T-helper 2 cell (primary cell): Measurements from ENCODE around the gene FBXO48.

ENCODE experiments used
- DNase-seq, 5 experiments: peaks; one replicate each; pipeline versions ENCODE4 v3.0.0 to v3.0.0-alpha.2; 2012 to 2022

The FBXO48 gene

GRCh38 chr2:68435615-68436014 is 31.5 kb downstream of the FBXO48 start:
- no peak for DNase-seq

GRCh38 chr2:68434981-68435380 is 32.1 kb downstream of the FBXO48 start:
- no peak for DNase-seq

DNA sequence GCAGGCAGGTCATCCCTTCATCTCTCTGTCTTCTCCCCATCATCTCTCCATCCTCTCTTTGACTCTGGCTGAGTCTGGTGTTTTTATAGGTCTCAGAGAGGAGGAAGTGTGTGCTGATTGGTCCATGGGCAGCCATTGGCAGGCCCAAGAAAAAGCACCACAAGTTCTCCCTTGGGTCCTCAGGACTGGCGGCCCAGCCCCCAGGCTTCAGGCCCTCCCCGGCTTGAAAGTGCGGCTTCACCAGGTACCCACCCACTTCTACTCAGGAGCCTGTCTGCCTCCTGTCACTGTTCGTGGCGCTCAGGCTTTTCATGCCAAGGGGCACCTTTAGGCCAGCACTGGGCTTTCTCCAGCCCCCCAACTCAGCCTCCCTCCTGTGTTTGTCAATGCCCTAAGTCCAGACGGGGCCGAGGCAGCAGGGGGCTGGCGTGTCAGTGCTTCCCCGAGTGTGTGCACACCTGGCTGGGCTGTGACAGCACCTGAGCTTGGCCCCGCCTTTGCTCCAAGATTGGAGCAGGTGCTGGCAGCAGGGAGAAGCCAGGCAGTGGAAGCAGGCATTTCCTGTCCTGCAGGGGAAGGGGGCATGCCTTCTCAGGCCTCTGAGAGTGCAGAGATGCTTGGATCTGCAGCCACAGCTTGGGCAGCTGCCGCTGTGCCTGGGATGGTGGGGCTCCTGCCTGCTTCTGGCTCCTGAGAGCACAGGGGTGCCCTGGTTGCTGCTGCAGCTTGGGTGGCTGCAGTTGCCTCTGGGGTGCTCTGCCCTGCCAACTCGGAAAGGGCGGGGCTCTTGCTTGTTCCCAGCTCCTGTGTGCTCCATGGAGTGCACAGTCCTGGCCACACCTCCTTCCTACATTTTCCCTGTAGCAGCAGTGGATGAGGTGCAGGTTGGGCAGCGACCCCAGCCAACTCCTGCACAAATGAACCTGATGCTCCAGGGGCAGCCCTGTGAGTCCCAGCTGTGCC is 34.1 kb downstream of the FBXO48 start:
- no peak for DNase-seq

GRCh38 chr2:68431316-68431972 is 35.6 kb downstream of the FBXO48 start:
- DNase-seq = no peak

DNA sequence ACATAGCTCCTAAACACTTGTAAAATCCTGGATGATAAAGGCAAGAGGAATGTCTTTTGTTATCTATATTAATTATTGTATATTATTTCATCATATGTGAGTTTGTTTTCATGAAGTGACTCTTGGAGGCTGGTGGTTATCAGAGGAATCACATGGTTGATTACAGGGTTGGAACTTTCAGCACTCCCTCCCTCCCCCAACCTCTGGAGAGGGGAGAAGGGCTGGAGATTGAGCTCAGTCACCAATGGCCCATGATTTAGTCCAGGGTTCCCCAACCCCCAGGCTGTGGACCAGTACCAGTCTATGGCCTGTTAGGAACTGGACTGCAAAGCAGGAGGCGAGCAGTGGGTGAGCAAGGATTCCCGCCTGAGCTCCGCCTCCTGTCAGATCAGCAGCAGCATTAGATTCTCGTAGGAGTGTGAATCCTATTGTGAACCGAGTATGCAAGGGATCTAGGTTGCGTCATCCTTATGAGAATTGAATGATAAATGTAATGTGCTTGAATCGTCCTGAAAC is 37.7 kb downstream of the FBXO48 start:
- DNase-seq = no peak

GRCh38 chr2:68428746-68429145 is 38.3 kb downstream of the FBXO48 start:
- no peak for DNase-seq

- no peak for DNase-seq
Measured at GRCh38 chr2:68428126-68428525, 39.0 kb downstream of the FBXO48 start.

DNA sequence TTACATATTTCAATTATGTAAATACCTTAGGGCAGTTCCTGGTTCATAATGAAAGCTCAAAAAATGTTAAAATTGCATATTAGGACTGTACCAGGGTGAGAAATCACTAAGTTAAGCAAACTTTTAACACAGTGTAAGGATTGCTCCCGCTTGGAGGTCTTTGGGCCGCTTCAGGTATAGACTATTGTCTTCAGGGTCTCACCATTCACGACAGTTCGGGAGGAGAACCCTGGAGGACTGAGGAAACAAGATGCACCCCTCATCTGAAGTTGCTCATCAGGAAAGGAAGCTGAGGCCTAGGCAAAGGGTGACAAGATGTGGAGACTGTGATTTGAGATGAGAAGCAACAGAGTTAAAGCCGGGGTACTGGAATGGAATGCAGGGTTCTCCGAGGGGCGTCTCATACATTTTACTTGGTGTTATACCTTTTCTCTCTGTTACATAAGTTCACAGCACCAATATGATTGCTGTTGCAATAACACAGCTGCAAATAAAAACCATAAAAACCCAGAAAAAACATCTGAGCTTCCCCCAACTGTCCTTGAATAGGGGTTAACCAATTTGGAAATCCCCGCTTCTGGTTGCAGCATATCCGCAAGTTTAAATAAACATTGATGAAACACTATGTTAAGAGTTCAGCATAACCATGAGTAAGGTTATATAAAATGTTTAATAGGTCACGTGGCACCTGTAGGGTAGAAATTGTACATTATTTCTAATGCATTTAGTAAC is 40.1 kb downstream of the FBXO48 start:
- DNase-seq = peak in 2 of 5 experiments; percentile 58 to 82

DNA sequence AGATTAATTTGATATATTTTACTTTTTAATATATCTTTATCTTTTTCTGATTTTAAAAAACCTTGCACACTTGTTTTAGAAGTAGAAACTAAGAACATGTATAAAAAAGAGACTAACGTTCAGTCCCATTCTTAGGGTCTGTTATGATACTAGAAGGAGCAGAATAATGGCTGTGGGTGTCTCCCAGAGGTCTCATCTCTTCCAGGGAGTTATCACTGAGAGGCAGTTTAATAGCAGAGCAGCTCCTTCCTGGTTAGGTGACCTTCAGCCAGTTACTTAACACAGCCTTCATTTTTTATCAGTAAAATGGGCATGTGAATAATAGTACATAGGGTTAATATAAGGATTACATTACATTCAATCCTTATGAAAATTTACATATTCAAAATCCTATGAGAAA is 40.6 kb downstream of the FBXO48 start:
- DNase-seq = no peak

GRCh38 chr2:68425503-68425902 is 41.6 kb downstream of the FBXO48 start:
- no peak for DNase-seq

DNA sequence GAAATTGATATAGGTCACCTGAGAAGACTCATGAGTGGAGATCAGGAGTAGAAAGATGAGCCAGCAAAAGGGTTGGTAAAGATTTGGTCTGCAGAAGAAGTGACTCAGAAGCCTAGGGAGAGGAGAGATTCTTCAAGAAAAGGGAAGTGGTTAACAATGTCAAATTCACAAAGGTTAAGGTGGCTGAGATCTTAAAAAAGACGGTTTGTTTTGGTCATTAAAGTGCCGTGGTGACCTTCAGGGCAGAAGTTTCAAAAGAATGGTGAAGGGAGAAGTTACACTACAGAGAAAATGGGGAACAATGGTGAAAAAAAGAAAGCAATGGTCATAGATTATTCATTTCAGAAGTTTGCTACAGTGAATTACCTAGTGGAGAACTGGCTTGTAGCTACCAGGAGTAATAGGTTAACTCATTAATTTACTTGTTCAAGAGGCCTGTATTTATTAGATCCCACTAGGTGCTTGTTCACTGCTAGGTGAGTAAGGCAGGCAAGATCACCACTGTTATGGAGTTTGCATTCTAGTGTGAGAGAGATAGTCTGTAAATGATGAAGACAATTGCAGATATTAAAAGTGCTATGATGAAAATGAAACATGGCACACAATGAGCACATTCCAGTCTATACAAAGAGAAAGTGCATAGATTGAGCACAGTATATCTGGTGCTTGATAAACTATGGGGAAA is 43.0 kb downstream of the FBXO48 start:
- DNase-seq = peak in 2 of 5 experiments; percentile 31 to 78

DNA sequence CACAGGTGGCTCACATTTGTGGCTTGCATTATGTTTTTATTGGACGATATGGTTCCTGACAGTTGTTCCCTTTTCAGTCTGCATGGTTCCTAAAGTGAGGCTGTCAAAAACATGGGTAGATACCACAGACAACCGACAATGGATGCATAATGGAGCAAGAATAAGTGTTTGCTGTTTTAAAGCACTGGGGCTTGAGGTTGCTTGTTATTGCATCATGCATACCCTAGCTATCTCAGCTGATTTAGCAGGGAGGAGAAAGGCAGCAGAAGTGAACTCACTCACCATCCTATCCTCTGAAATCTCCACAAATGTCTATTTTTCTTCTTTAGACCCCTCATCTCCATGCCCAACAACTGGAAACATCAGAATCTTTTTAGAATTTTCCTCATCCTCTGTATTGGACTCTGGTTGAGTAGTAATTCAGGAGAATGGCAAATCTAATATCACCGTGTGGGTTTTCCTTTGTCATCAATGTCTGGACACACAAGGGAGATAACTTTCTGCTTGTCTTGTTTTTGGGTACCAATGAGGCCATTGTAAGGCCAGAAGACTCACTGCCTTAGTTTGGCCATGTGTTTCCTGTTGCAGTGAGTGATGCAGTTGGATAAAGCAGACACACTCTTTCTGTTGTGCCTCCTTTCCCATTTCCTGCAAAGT is 46.7 kb downstream of the FBXO48 start:
- no peak for DNase-seq

DNA sequence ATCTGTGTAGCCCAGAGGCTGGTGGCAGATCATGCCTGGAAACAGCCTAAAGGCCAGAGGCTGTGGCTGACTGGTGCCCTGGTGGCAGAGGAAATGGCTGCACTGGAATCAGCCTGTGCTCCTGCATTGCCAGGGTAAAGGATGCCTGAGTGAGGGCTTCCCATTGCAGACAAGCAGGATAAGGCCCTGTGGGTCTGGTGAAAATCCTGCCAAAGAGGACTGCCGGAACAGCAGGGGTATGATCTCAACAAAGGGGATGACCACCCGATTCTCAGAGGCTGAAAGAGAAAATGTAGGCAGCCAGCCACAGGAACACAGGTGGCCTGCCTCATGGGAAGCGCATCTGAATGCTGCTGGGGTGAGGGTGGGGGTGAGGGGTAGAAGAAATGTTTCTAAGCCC is 48.2 kb downstream of the FBXO48 start:
- DNase-seq = no peak

DNA sequence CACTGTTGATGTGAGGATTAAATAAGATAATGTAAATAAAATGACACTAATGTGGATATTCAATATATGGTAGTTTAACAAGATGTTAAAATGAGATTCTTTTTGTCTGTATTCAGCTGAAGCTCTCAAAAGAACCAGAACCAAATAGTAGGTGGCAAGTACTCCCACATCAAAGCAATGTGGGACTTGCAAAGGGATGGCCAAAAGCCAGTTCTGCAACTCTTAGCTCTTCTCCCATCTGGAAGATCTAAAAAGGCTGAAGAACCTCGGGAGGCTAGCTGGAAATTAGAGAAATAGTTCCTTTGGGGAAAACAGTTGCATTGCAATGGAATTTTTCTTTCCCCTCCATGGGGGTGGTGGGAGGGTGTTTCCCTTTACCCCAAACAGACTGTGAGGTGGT is 48.7 kb downstream of the FBXO48 start:
- no peak for DNase-seq

GRCh38 chr2:68417926-68418325 is 49.2 kb downstream of the FBXO48 start:
- no peak for DNase-seq

- no peak for DNase-seq
Measured at GRCh38 chr2:68416081-68416675, 50.9 kb downstream of the FBXO48 start.

DNA sequence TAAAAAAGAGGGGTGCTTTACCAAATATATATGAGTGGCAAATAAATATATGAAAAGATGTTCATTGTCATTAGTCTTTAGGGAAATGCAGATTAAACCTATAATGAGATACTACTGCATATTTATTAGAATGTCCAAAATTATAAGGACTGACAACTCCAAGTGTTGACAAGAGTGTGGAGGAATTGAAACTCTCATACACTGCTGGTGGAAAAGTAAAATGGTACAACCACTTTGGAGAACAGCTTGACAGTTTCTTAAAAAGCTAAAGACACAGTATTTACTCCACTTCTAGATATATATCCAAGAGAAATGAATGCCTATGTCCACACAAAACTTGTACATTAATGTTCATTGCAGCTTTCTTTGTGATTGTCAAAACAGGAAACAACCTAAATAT is 51.6 kb downstream of the FBXO48 start:
- no peak for DNase-seq

DNA sequence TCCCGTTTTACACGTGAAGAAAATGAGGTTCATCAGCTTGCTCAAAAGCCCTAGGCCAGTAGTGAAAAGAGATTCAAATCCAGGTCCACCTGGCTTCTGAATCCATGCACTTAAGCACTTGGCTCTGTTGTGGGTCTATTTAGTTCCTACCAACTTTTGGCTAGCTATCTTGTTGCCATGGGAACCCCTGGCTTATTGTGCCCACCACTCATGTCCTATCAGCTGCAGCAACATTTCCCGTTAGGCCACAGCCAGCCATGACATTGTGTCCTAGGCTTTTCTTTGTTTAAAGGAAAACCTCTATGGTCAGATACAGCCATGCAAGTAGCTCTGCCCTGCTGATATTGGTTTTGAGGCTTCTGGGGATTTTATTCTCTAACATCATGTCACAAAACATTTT is 52.2 kb downstream of the FBXO48 start:
- DNase-seq = no peak

GRCh38 chr2:68414452-68414851 is 52.6 kb downstream of the FBXO48 start:
- DNase-seq = no peak

DNA sequence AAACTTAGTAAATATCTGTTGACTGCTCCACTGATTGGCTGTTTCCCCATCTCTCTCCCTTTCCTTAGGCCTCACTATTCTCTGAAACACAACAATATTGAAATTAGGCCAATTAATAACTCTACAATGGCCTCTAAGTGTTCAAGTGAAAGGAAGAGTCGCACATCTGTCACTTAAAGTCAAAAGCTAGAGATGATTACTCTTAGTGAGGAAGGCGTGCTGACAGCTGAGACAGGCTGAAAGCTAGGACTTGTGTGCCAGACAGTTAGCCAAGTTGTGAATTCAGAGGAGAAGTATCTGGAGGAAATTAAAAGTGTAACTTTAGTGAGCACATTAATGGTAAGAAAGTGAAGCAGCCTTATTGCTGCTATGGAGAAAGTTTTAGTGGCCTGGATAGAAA is 53.6 kb downstream of the FBXO48 start:
- DNase-seq = no peak

GRCh38 chr2:68412127-68412819 is 54.8 kb downstream of the FBXO48 start:
- no peak for DNase-seq
